HG02938 (cell line): ENCODE results near the gene PACSIN1.

Experiments
- ATAC-seq: cut with Tn5 transposase; IDR thresholded peaks from one replicate; pipeline ENCODE4 v1.9.1; 2021; ENCODE audit warnings: mild to moderate bottlenecking, moderate library complexity; ENCODE audit not compliant: unreplicated experiment

Gene PACSIN1

GRCh38 chr6:34578445-34579262 lies 112.8 kb downstream of the PACSIN1 start:
- ATAC-seq = no peak

DNA sequence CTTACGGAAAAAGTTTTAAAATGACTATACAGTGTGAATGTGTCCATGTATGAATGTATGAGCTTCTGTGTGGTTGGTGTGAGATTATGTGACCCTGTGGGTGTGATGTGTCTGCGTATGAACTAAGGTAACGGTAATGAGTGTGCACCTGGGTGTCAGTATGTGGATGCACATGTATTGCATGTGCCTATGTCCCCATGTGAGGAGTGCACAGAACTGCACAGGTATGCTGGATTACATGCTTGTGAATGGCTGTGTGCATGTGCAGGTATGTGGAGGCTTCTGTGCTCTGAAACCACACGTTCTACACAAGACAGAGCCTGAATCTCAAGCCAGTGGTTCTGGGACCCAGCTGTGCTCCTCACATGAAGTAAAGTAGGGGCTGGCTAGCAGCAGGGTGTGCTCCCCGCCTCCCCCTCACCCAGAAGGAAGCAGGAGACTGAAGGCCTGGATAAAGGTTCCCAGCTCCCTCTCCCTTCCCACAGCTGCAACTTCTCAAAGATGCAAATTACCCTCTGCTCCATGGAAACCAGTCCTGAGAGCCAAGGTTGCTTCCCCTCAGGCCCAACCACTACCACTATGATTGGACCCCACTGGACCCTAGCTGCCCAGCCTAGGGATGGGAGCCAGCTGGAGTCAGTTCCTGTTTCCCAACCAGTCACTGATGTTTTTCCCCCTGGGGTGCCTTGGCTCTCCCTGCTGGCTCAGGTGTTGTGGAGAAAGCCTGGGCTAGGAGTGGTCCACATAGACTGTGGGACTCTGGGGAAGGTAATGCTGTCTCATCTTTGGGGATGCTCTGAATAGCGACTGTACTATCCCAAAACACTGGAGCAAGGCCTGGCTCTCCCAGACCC lies 115.1 kb downstream of the PACSIN1 start:
- ATAC-seq = no peak

- no peak for ATAC-seq
Measured at GRCh38 chr6:34581561-34581920, 115.7 kb downstream of the PACSIN1 start.

DNA sequence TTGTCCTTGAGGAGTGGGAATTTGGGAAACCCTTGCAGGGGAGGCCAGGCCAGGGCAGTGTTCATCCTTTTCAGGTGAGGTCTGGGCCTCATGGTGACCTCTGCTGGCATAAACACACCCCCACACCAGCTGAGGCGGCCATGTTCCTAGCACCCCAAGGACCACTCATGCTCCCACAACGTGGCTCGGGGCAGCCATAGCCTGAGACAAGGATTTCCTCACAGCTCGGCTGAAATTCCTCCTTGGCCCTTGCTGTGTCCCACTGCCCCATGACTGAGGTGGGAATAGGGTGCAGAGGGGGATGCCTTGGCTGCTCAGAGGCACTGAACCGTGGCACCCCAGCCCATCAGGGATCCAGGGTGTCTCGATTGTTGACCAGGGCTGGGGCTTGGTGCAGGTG lies 117.6 kb downstream of the PACSIN1 start:
- no peak for ATAC-seq

GRCh38 chr6:34583861-34584604 lies 118.2 kb downstream of the PACSIN1 start:
- no peak for ATAC-seq

DNA sequence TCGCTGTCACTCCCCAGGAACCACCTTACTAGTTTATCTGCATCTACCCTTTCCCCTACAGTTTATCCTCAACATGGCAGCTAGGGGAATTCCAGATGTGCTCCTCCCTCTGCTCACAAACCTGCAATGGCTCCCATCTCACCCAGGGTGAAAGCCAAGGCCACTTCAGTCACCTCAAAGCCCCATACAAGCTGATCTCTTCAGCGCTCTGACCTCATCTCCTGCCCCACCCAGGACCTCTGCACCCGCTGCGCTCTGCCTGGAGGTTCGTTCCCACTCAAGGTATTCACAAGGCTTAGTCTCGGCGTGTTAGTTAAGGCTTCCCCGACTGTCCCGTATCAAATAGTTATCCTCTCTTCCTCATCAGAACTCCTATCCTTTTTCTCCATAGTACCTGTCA lies 118.8 kb downstream of the PACSIN1 start:
- no peak for ATAC-seq
